ENCODE measurements around the gene LYVE1.

Gene LYVE1

GRCh38 chr11:10592331-10592730, 23.9 kb upstream of the LYVE1 start:
- DNase-seq (ENCODE audit: low spot score): no peak
- no peak for TF ChIP-seq CTCF (IDR thresholded peaks at IDR 0.05; ENCODE audit: extremely low read depth, missing control alignments)

DNA sequence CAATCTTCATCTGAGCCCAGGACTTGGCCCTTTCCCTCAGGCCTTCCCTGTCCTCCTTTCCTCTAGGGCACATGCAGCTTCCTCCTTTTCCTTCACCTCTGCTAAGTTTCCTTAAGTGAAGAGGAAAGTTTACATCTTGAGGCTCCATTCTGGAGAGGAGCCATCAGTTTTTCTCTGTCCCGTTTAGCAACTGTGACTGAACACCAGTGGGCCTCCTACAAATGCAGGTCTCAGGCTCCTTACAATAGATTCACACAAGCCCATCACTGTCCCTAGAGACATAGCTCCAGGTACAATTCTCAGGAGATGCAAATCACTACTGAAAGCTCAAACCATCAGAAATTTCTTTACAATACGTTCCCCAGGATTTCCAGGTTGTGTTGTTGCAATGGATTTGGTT, 23.3 kb upstream of the LYVE1 start:
- no peak for TF ChIP-seq CTCF (IDR thresholded peaks at IDR 0.05; ENCODE audit: extremely low read depth, missing control alignments)
- DNase-seq (ENCODE audit: low spot score): no peak

DNA sequence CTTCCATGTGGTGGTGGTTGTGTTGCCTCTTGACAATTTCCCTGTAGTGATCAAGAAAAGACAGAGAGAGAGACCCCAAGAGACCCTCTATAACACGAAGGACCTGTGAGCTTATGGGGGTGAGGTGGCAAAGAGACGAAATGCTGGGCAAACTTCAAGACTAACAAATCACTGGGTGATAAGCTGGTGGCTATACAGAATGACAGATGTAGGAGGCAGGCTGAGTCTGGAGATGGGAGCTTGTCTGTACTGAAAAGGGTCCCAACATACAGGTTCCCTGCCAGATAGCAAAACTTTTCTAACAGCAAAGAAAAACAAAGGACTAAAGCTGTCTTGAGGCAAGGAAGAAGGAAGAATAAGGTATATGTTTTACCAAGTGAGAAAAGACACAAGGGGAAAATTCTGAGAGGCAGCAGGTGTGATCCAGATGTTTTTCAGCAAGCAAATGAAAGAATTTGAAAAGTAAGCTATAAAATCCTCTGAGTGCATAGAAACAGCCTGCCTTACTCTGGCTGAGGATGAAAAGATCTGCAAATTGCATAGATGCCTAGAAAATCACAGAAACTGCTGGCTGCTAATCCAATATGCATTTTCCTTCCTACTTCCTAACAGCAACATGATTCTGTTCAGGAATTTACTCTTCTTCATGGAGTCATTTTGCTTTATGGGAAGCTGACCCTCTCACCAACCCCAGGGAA, 21.9 kb upstream of the LYVE1 start:
- TF ChIP-seq CTCF (IDR thresholded peaks at IDR 0.05; ENCODE audit: extremely low read depth, missing control alignments): no peak
- DNase-seq (ENCODE audit: low spot score): no peak

DNA sequence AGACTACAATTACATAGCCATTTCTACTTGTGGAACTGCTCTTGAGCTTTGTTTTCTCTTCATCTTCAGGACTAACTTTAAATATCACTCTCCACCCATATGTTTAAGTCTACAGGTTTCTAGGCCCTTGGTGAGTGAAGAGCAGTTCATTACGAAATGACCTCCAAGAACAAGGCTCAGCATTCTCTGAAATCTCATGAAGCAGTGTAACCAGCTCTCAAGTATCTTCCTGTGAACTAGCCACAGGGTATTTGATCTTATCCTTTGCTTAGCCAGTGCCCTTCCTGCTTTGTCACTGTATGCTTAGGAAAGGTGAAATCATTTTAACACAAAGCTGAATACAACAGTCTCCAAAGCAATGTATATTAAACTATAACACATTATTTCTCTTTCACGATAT, 20.4 kb upstream of the LYVE1 start:
- DNase-seq (ENCODE audit: low spot score): no peak
- no peak for TF ChIP-seq CTCF (IDR thresholded peaks at IDR 0.05; ENCODE audit: extremely low read depth, missing control alignments)

- DNase-seq (ENCODE audit: low spot score): no peak
- no peak for TF ChIP-seq CTCF (IDR thresholded peaks at IDR 0.05; ENCODE audit: extremely low read depth, missing control alignments)
Observed at GRCh38 chr11:10587995-10588394, 19.5 kb upstream of the LYVE1 start.

GRCh38 chr11:10587388-10587787, 18.9 kb upstream of the LYVE1 start:
- no peak for TF ChIP-seq CTCF (IDR thresholded peaks at IDR 0.05; ENCODE audit: extremely low read depth, missing control alignments)

GRCh38 chr11:10584071-10584501, 15.6 kb upstream of the LYVE1 start:
- no peak for DNase-seq (ENCODE audit: low spot score)
- TF ChIP-seq CTCF (IDR thresholded peaks at IDR 0.05; ENCODE audit: extremely low read depth, missing control alignments): no peak

More at GRCh38 chr11:10587388-10587787, 18.9 kb upstream of the LYVE1 start:
- DNase-seq (ENCODE audit: low spot score): no peak
